ENCODE data around the gene ABLIM1. TPM values are rescaled to one million over a fixed set of nuclear protein-coding genes. Genes with fewer than 3 reads are reported as not detected.
A peak's percentile ranks its signal among the peaks of the same experiment; 100 is the strongest.

The ABLIM1 gene
- total RNA-seq = 100 to 1,000 TPM in 3 of 4 donors, 10 to 100 TPM in 1; 83.1 to 145 (median 120) TPM

GRCh38 chr10:114658175-114658574, at the start of gene ABLIM1:
Gene ABLIM1 (minus strand): TSS chr10:114658275. CDS start chr10:114658200, 75 bp downstream.
- no peaks in the 10 kb centered on the region for H3K36me3 ChIP-seq
- no peak within 1 kb of the TSS for H3K4me3 ChIP-seq
- no peaks in the 10 kb centered on the region for H3K27me3 ChIP-seq
- 82% methylated on average over 2 of the region's 2 CpGs for WGBS
- H3K9me3 ChIP-seq = peaks cover 0 to 6% (median 0%) of the 10 kb centered on the region in 4 donors
- intact Hi-C loops (cut with DNase I) = no loop called here
- H3K4me1 ChIP-seq = peaks cover 0 to 53% (median 11%) of the 10 kb centered on the region in 4 donors
- no peak for TF ChIP-seq POLR2A (IDR thresholded peaks at IDR 0.05; ENCODE audit: low read depth)
- TF ChIP-seq, protein P1, sequence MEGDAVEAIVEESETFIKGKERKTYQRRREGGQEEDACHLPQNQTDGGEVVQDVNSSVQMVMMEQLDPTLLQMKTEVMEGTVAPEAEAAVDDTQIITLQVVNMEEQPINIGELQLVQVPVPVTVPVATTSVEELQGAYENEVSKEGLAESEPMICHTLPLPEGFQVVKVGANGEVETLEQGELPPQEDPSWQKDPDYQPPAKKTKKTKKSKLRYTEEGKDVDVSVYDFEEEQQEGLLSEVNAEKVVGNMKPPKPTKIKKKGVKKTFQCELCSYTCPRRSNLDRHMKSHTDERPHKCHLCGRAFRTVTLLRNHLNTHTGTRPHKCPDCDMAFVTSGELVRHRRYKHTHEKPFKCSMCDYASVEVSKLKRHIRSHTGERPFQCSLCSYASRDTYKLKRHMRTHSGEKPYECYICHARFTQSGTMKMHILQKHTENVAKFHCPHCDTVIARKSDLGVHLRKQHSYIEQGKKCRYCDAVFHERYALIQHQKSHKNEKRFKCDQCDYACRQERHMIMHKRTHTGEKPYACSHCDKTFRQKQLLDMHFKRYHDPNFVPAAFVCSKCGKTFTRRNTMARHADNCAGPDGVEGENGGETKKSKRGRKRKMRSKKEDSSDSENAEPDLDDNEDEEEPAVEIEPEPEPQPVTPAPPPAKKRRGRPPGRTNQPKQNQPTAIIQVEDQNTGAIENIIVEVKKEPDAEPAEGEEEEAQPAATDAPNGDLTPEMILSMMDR (IDR thresholded peaks at IDR 0.05) = no peak
- TF ChIP-seq EP300 (IDR thresholded peaks at IDR 0.05) = no peak
- TF ChIP-seq POLR2AphosphoS5 (IDR thresholded peaks at IDR 0.05) = no peak
- no peak within 1 kb of the TSS for H3K27ac ChIP-seq (replicated peaks in 1 of 4)
- DNase-seq (ENCODE audit: extremely low spot score) = no peak

- 74% methylated on average over 4 of the region's 4 CpGs for WGBS
- intact Hi-C loops (cut with DNase I) = no loop called here
- no peaks in the 10 kb centered on the region for H3K36me3 ChIP-seq
- DNase-seq (ENCODE audit: extremely low spot score) = no peak
- H3K4me3 ChIP-seq = no peak overlapping the region
- H3K27me3 ChIP-seq = peaks cover 0 to 9% (median 0%) of the 10 kb centered on the region in 4 donors
- H3K27ac ChIP-seq (replicated peaks in 1 of 4) = no peak overlapping the region
- H3K4me1 ChIP-seq = peaks cover 0 to 12% (median 0%) of the 10 kb centered on the region in 4 donors
- H3K9me3 ChIP-seq = no peaks in the 10 kb centered on the region
- TF ChIP-seq EP300 (IDR thresholded peaks at IDR 0.05) (no peak), POLR2A (IDR thresholded peaks at IDR 0.05; ENCODE audit: low read depth) (no peak), POLR2AphosphoS5 (IDR thresholded peaks at IDR 0.05) (no peak)
- TF ChIP-seq, protein P1 (IDR thresholded peaks at IDR 0.05) = no peak
Observed at GRCh38 chr10:114706458-114707055, 48.5 kb upstream of the ABLIM1 start.

DNA sequence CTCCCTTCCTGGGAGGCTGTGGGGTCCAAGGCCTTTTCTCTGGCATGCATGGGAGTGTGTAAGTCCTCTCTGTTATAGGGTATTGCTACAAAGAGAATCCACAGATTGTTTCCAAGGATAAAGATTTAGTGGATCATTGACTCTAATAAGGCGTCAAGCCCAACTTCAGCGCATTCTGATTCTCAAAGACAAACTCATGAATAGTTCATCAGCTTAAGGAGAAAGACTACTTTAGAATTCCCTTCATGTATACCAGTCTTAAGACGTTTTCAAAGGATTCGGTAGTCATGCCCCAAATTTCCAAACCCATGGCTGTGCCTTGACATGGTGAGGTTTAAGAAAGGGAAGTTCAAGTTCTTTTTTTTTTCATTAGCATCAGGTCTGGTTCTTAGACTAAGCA, 46.6 kb upstream of the ABLIM1 start:
- H3K4me1 ChIP-seq = peaks cover 0 to 9% (median 0%) of the 10 kb centered on the region in 4 donors
- 93% methylated on average over 4 of the region's 4 CpGs for WGBS
- TF ChIP-seq EP300 (IDR thresholded peaks at IDR 0.05) = no peak
- TF ChIP-seq, protein P1 (IDR thresholded peaks at IDR 0.05) = no peak
- no peak for TF ChIP-seq POLR2AphosphoS5 (IDR thresholded peaks at IDR 0.05)
- TF ChIP-seq POLR2A (IDR thresholded peaks at IDR 0.05; ENCODE audit: low read depth) = no peak
- no peak overlapping the region for H3K27ac ChIP-seq (replicated peaks in 1 of 4)
- no peaks in the 10 kb centered on the region for H3K9me3 ChIP-seq
- H3K36me3 ChIP-seq = no peaks in the 10 kb centered on the region
- H3K4me3 ChIP-seq = no peak overlapping the region
- intact Hi-C loops (cut with DNase I) = loop anchor here (5.0 kb wide), 3 partner anchors 78 to 232 kb away; no protein-coding TSS in a partner anchor
- H3K27me3 ChIP-seq = peaks cover 0 to 9% (median 0%) of the 10 kb centered on the region in 4 donors
- DNase-seq (ENCODE audit: extremely low spot score) = no peak

- H3K4me3 ChIP-seq = no peak overlapping the region
- peaks cover 0 to 9% (median 0%) of the 10 kb centered on the region in 4 donors for H3K27me3 ChIP-seq
- no peak overlapping the region for H3K27ac ChIP-seq (replicated peaks in 1 of 4)
- TF ChIP-seq POLR2AphosphoS5 (IDR thresholded peaks at IDR 0.05) (no peak), EP300 (IDR thresholded peaks at IDR 0.05) (no peak), POLR2A (IDR thresholded peaks at IDR 0.05; ENCODE audit: low read depth) (no peak)
- TF ChIP-seq, protein P1 (IDR thresholded peaks at IDR 0.05) = peak; percentile 52 to 65 (median 60)
- H3K9me3 ChIP-seq = no peaks in the 10 kb centered on the region
- H3K4me1 ChIP-seq = peaks cover 1 to 8% (median 3%) of the 10 kb centered on the region in 4 donors
- DNase-seq (ENCODE audit: extremely low spot score) = no peak
- 42% methylated on average over 6 of the region's 6 CpGs for WGBS
- no peaks in the 10 kb centered on the region for H3K36me3 ChIP-seq
- intact Hi-C loops (cut with DNase I) = loop anchor here (5.0 kb wide), 3 partner anchors 79 to 231 kb away; no protein-coding TSS in a partner anchor
Observed at GRCh38 chr10:114703377-114704107, 45.5 kb upstream of the ABLIM1 start.

Measured in esophagus muscularis mucosa (tissue), 4 donors.